Stimulated activated CD8-positive, alpha-beta memory T cell treated with anti-CD3 and anti-CD28 coated beads, Interleukin-15, amount 100 ng/mL, for 1 hour (primary cell): Measurements from ENCODE around the gene HCFC1R1.

Source experiments
- DNase-seq: peaks from one replicate; pipeline ENCODE4 v3.0.0-alpha.2; 2020; ENCODE audit warnings: low read depth

Gene HCFC1R1

GRCh38 chr16:2975161-2975795, 48.5 kb downstream of the HCFC1R1 start:
- no peak for DNase-seq

GRCh38 chr16:2974319-2975056, 49.3 kb downstream of the HCFC1R1 start:
- DNase-seq: no peak

GRCh38 chr16:2973605-2974318, 50.0 kb downstream of the HCFC1R1 start:
- no peak for DNase-seq

DNA sequence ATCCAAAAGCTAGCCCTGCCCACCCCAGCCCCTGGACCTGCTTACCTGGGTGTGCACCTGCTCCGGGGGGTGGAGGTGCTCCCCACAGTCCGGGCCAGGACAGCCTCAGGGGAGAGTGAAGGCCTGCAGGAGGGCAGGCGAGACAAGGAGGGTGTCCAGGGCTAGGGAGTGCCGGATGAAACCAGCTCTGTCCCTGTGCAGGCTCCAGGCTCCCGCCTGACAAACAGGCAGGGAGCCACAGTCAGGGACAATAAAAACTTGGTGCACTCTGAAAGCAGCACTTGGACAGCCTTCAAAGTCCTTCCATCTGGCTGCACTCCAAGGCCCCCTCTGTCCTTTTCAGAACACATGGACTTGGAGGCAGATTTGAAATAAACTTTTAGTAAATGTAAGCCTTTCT, 50.6 kb downstream of the HCFC1R1 start:
- no peak for DNase-seq
